ENCODE results near the gene SLC35G2.

The SLC35G2 gene

DNA sequence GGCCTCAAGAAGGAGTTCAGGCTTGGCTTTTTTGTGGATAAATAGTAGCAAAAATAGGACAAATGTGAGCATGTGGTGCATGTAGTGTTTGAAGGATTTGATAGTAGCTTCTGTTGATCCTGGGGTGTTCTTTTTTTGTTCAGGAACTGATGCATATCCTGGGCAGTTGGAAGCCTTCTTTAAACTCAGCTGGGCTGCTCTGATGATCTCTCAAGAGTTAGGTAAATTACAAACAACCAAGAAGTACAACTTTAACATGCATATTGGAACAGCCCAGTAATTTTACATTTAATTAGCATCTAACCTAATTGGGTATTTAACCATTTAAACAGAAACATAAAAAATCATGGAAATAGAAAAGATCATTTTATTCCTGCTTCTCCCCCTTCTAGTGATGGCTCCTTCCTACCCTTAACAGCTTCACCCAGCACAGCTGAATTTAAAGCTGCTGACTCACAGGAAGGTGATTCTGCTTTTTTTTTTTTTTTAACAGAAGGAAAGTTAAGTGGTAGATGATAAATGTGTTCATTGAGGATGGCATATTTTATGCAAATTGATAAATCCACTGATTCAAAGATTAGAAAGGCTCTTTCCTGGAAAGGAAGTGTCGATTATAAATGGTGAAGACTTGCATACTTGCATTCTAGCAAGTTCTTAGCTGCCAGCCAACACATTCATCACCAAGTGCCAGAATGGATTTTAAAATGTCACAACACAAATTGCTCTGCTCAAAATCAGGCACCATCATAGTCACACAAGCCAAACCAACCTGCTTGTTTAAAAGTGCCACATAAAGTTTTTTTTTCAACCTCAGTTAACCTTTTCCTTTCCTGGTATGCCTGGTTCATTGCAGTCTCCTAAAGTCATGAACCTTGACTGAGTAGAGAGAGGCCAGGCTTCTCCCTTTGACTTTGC lies 20.0 kb downstream of the SLC35G2 start:
- H3K27ac ChIP-seq (ENCODE audit: low read depth, low read length): no peak overlapping the region
- no peak for DNase-seq
- H3K9ac ChIP-seq (ENCODE audit: low read length): no peak overlapping the region
- no peaks in the 10 kb centered on the region for H3K79me1 ChIP-seq (ENCODE audit: low read length)
- H2BK120ac ChIP-seq (ENCODE audit: insufficient read depth, low read length, poor library complexity): no peak overlapping the region
- peaks cover 0 to 2% of the 10 kb centered on the region in 2 experiments for H3K36me3 ChIP-seq (ENCODE audit: control insufficient read depth in 1 of 2, insufficient read depth in 2 of 2, low read length in 2 of 2)
- H3K4me3 ChIP-seq (ENCODE audit: low read depth, low read length): no peak overlapping the region
- no peaks in the 10 kb centered on the region for H3K9me3 ChIP-seq (ENCODE audit: insufficient read depth, low read depth, low read length)
- no peak overlapping the region for H3K14ac ChIP-seq (ENCODE audit: low read length)
- no peaks in the 10 kb centered on the region for H3K79me2 ChIP-seq (ENCODE audit: control insufficient read depth, insufficient read depth, low read length, poor library complexity)
- no peak overlapping the region for H2AK5ac ChIP-seq (ENCODE audit: low read length)
- no peak overlapping the region for H4K12ac ChIP-seq (ENCODE audit: low read depth, low read length)
- WGBS (ENCODE audit: extremely low coverage, insufficient coverage, insufficient read length): no CpG with 5 or more reads among the region's 1 CpG
- no peak overlapping the region for H3K4me2 ChIP-seq (ENCODE audit: low read length)
- H3K18ac ChIP-seq (ENCODE audit: low read length): no peak overlapping the region
- no peak overlapping the region for H2BK5ac ChIP-seq (ENCODE audit: low read depth, low read length, poor library complexity)
- H2BK12ac ChIP-seq (ENCODE audit: low read length): no peak overlapping the region
- H4K8ac ChIP-seq (ENCODE audit: low read depth, low read length): no peak overlapping the region
- no peak overlapping the region for H2AFZ ChIP-seq (ENCODE audit: insufficient read depth, low read length, poor library complexity)
- no peak overlapping the region for H3K23ac ChIP-seq (ENCODE audit: low read length)
- no peaks in the 10 kb centered on the region for H3K27me3 ChIP-seq (ENCODE audit: insufficient read depth, low read length)
- no peaks in the 10 kb centered on the region for H3K4me1 ChIP-seq (ENCODE audit: control insufficient read depth in 1 of 2, insufficient read depth in 2 of 2, low read length in 2 of 2)
- no peak overlapping the region for H4K91ac ChIP-seq (ENCODE audit: low read depth, low read length)
- H3K4ac ChIP-seq (ENCODE audit: low read depth, low read length): no peak overlapping the region

DNA sequence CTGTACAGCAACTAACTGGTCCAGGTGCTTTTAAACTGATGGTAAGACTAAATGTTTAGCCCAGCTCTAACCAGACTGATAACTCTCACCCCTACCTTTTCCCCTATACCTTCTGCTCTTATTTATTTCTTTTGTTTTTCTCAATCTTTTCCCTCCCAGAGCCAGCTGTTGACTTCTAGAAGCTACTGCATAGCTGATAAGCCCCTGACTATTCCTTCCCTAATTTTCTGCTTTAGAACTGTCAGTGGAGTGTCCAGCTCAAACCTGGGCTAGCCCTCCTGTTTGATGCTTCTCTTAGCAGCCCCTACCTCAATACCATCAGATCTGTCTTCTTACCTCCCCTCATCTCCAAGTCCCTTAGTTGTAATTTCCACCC lies 20.6 kb downstream of the SLC35G2 start:
- Histone ChIP-seq H2BK120ac (ENCODE audit: insufficient read depth, low read length, poor library complexity) (no peak overlapping the region), H4K8ac (ENCODE audit: low read depth, low read length) (no peak overlapping the region), H2BK5ac (ENCODE audit: low read depth, low read length, poor library complexity) (no peak overlapping the region), H3K4ac (ENCODE audit: low read depth, low read length) (no peak overlapping the region), H3K18ac (ENCODE audit: low read length) (no peak overlapping the region), H2AK5ac (ENCODE audit: low read length) (no peak overlapping the region), H3K9me3 (ENCODE audit: insufficient read depth, low read depth, low read length) (no peaks in the 10 kb centered on the region), H3K79me2 (ENCODE audit: control insufficient read depth, insufficient read depth, low read length, poor library complexity) (no peaks in the 10 kb centered on the region), H3K4me2 (ENCODE audit: low read length) (no peak overlapping the region), H2AFZ (ENCODE audit: insufficient read depth, low read length, poor library complexity) (no peak overlapping the region), H4K12ac (ENCODE audit: low read depth, low read length) (no peak overlapping the region), H2BK12ac (ENCODE audit: low read length) (no peak overlapping the region), H3K27ac (ENCODE audit: low read depth, low read length) (no peak overlapping the region), H3K23ac (ENCODE audit: low read length) (no peak overlapping the region), H4K91ac (ENCODE audit: low read depth, low read length) (no peak overlapping the region), H3K79me1 (ENCODE audit: low read length) (no peaks in the 10 kb centered on the region), H3K4me1 (ENCODE audit: control insufficient read depth in 1 of 2, insufficient read depth in 2 of 2, low read length in 2 of 2) (no peaks in the 10 kb centered on the region), H3K9ac (ENCODE audit: low read length) (no peak overlapping the region), H3K36me3 (ENCODE audit: control insufficient read depth in 1 of 2, insufficient read depth in 2 of 2, low read length in 2 of 2) (peaks cover 0 to 3% of the 10 kb centered on the region in 2 experiments), H3K14ac (ENCODE audit: low read length) (no peak overlapping the region), H3K4me3 (ENCODE audit: low read depth, low read length) (no peak overlapping the region), H3K27me3 (ENCODE audit: insufficient read depth, low read length) (no peaks in the 10 kb centered on the region)
- no peak for DNase-seq

DNA sequence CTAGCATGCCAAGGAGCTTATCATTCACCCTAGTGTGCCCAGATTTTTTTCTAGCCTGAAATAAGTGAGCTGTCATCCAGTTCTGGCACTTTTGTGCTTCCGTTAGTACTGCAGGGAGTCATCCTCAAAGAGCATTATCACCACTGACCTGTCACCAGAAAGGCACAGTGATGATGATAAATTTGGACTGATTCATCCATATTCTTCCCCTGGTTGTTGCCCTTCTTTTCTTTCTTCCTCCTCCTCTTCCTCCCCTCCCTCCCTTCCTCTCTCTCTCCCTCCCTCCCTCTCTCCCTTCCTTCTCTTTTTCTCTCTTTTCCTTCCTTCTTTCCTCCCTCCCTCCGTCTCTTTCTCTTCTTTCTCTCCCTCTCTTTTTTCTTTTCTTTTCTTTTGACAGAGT lies 21.3 kb downstream of the SLC35G2 start:
- Histone ChIP-seq H2BK12ac (ENCODE audit: low read length) (no peak overlapping the region), H2AK5ac (ENCODE audit: low read length) (no peak overlapping the region), H3K23ac (ENCODE audit: low read length) (no peak overlapping the region), H3K4me3 (ENCODE audit: low read depth, low read length) (no peak overlapping the region), H3K4me1 (ENCODE audit: control insufficient read depth in 1 of 2, insufficient read depth in 2 of 2, low read length in 2 of 2) (no peaks in the 10 kb centered on the region), H3K14ac (ENCODE audit: low read length) (no peak overlapping the region), H3K27ac (ENCODE audit: low read depth, low read length) (no peak overlapping the region), H2BK5ac (ENCODE audit: low read depth, low read length, poor library complexity) (no peak overlapping the region), H3K79me1 (ENCODE audit: low read length) (no peaks in the 10 kb centered on the region), H3K9ac (ENCODE audit: low read length) (no peak overlapping the region), H4K91ac (ENCODE audit: low read depth, low read length) (no peak overlapping the region), H3K9me3 (ENCODE audit: insufficient read depth, low read depth, low read length) (no peaks in the 10 kb centered on the region), H3K79me2 (ENCODE audit: control insufficient read depth, insufficient read depth, low read length, poor library complexity) (no peaks in the 10 kb centered on the region), H2BK120ac (ENCODE audit: insufficient read depth, low read length, poor library complexity) (no peak overlapping the region), H3K36me3 (ENCODE audit: control insufficient read depth in 1 of 2, insufficient read depth in 2 of 2, low read length in 2 of 2) (peaks cover 0 to 3% of the 10 kb centered on the region in 2 experiments), H3K4me2 (ENCODE audit: low read length) (no peak overlapping the region), H4K12ac (ENCODE audit: low read depth, low read length) (no peak overlapping the region), H3K4ac (ENCODE audit: low read depth, low read length) (no peak overlapping the region), H2AFZ (ENCODE audit: insufficient read depth, low read length, poor library complexity) (no peak overlapping the region), H4K8ac (ENCODE audit: low read depth, low read length) (no peak overlapping the region), H3K18ac (ENCODE audit: low read length) (no peak overlapping the region), H3K27me3 (ENCODE audit: insufficient read depth, low read length) (no peaks in the 10 kb centered on the region)
- no peak for DNase-seq
- WGBS (ENCODE audit: extremely low coverage, insufficient coverage, insufficient read length): no CpG with 5 or more reads among the region's 2 CpGs

DNA sequence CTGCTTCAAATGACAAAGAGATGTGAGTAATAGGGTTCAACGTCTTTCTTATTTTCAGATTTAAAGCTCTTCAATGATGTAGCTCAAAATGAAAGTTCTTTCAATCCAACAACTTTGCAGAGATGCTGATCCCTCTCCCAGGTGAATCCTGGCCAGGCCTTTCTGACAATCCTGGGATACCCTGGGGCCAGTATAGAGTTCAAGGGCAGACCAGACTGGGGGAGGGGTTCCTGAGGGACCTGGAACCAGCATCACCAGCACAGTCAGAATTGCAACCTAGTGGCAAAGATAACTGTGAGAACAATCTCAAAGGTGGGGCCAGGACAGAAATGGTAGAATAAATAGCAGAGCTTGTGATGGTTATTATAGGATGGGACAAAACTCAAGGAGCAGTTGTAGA lies 23.4 kb downstream of the SLC35G2 start:
- Histone ChIP-seq H3K36me3 (ENCODE audit: control insufficient read depth in 1 of 2, insufficient read depth in 2 of 2, low read length in 2 of 2) (peaks cover 0 to 3% of the 10 kb centered on the region in 2 experiments), H3K79me2 (ENCODE audit: control insufficient read depth, insufficient read depth, low read length, poor library complexity) (no peaks in the 10 kb centered on the region), H2AK5ac (ENCODE audit: low read length) (no peak overlapping the region), H3K9ac (ENCODE audit: low read length) (no peak overlapping the region), H3K4ac (ENCODE audit: low read depth, low read length) (no peak overlapping the region), H2BK5ac (ENCODE audit: low read depth, low read length, poor library complexity) (no peak overlapping the region), H3K14ac (ENCODE audit: low read length) (no peak overlapping the region), H4K91ac (ENCODE audit: low read depth, low read length) (no peak overlapping the region), H3K27ac (ENCODE audit: low read depth, low read length) (no peak overlapping the region), H3K27me3 (ENCODE audit: insufficient read depth, low read length) (no peaks in the 10 kb centered on the region), H3K9me3 (ENCODE audit: insufficient read depth, low read depth, low read length) (no peaks in the 10 kb centered on the region), H2BK12ac (ENCODE audit: low read length) (no peak overlapping the region), H3K79me1 (ENCODE audit: low read length) (no peaks in the 10 kb centered on the region), H3K4me1 (ENCODE audit: control insufficient read depth in 1 of 2, insufficient read depth in 2 of 2, low read length in 2 of 2) (no peaks in the 10 kb centered on the region), H3K4me2 (ENCODE audit: low read length) (no peak overlapping the region), H2AFZ (ENCODE audit: insufficient read depth, low read length, poor library complexity) (no peak overlapping the region), H3K4me3 (ENCODE audit: low read depth, low read length) (no peak overlapping the region), H2BK120ac (ENCODE audit: insufficient read depth, low read length, poor library complexity) (no peak overlapping the region), H3K18ac (ENCODE audit: low read length) (no peak overlapping the region), H3K23ac (ENCODE audit: low read length) (no peak overlapping the region), H4K12ac (ENCODE audit: low read depth, low read length) (no peak overlapping the region), H4K8ac (ENCODE audit: low read depth, low read length) (no peak overlapping the region)
- DNase-seq: no peak
- no CpG with 5 or more reads among the region's 1 CpG for WGBS (ENCODE audit: extremely low coverage, insufficient coverage, insufficient read length)

All from trophoblast cell (in vitro differentiated cells and primary cell).